ENCODE measurements around the gene TEPSIN. TPM values are rescaled to one million over a fixed set of nuclear protein-coding genes. Genes with fewer than 3 reads are reported as not detected.
A peak's percentile ranks its signal among the peaks of the same experiment; 100 is the strongest.

The TEPSIN gene
- total and polyA plus RNA-seq, 11 donors, result 6.8 to 16.0 (median 10.4) TPM

DNA sequence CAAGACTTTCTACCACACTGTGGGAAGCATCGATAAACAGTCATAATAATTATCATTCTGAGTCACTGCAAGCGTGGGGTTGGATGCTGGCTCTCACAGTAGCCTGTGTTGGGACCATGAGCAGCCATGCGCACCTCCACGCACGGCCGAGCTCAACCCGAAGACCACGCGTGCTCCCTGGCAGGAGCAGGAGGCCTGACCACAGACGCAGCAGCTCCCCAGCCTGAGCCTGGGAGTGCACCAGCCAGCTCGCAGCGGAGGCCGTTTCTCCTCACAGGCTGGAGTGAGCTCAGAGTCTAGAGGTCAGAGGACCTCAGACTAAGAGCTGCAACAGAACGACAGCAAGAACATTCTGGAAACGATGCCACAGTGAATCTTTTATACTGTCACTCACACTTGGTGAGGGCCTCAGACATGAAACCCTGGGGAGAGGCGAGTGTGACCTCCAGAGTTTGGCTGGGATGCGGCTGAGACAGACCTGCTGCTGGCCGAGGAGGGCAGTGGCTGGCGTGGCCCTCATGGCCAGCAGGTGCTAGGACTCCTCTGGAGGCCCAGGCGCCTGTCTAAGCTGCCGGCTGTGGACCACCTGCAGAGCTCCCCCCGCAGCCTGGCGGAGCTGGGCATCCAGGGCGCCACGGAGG, 6.3 kb upstream of the TEPSIN start:
- H3K36me3 ChIP-seq, result peaks cover 0 to 38% (median 7%) of the 10 kb centered on the region in 9 donors
- DNase-seq (peak in 2 of 5 donors; percentile 24 to 42), ATAC-seq (no peak)
- no peaks in the 10 kb centered on the region for H3K27me3 ChIP-seq
- no peaks in the 10 kb centered on the region for H3K9me3 ChIP-seq
- TF ChIP-seq, protein P1, sequence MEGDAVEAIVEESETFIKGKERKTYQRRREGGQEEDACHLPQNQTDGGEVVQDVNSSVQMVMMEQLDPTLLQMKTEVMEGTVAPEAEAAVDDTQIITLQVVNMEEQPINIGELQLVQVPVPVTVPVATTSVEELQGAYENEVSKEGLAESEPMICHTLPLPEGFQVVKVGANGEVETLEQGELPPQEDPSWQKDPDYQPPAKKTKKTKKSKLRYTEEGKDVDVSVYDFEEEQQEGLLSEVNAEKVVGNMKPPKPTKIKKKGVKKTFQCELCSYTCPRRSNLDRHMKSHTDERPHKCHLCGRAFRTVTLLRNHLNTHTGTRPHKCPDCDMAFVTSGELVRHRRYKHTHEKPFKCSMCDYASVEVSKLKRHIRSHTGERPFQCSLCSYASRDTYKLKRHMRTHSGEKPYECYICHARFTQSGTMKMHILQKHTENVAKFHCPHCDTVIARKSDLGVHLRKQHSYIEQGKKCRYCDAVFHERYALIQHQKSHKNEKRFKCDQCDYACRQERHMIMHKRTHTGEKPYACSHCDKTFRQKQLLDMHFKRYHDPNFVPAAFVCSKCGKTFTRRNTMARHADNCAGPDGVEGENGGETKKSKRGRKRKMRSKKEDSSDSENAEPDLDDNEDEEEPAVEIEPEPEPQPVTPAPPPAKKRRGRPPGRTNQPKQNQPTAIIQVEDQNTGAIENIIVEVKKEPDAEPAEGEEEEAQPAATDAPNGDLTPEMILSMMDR (IDR thresholded peaks at IDR 0.05), result no peak
- no peak for TF ChIP-seq POLR2A (IDR thresholded peaks at IDR 0.05)
- intact Hi-C loops (cut with DNase I), result loop anchor here in 1 of 10 donors (10.0 kb wide), 1 partner anchor 210 kb away; the partner anchor contains the start of gene BAIAP2
- no peak overlapping the region for H3K27ac ChIP-seq
- H3K4me3 ChIP-seq, result no peak overlapping the region
- WGBS, 4 donors, result 84 to 92% (median 88%) methylated on average over 20 to 25 of the region's 25 CpGs
- H3K4me1 ChIP-seq, result peaks cover 0 to 14% (median 4%) of the 10 kb centered on the region in 12 donors

GRCh38 chr17:81244358-81245023, 5.6 kb upstream of the TEPSIN start:
- no peaks in the 10 kb centered on the region for H3K9me3 ChIP-seq
- peaks cover 0 to 32% (median under 1%) of the 10 kb centered on the region in 9 donors for H3K36me3 ChIP-seq
- H3K4me3 ChIP-seq, result no peak overlapping the region
- peak in 1 of 4 donors; percentile 4 for ATAC-seq
- peak in 2 of 5 donors; percentile 19 to 49 for DNase-seq
- no peaks in the 10 kb centered on the region for H3K27me3 ChIP-seq
- intact Hi-C loops (cut with DNase I), result loop anchor here in 3 of 10 donors (5.0 to 10.0 kb wide), 3 partner anchors 102 to 252 kb away; partner anchors contain the start of genes CHMP6 (in 2 of the 3) and BAIAP2 (in 1 of the 3)
- TF ChIP-seq, protein P1 (IDR thresholded peaks at IDR 0.05), result no peak
- no peak for TF ChIP-seq POLR2A (IDR thresholded peaks at IDR 0.05)
- peaks cover 0 to 19% (median 8%) of the 10 kb centered on the region in 12 donors for H3K4me1 ChIP-seq
- WGBS, 4 donors, result 75 to 82% (median 80%) methylated on average over 21 to 24 of the region's 24 CpGs
- H3K27ac ChIP-seq, result no peak overlapping the region

DNA sequence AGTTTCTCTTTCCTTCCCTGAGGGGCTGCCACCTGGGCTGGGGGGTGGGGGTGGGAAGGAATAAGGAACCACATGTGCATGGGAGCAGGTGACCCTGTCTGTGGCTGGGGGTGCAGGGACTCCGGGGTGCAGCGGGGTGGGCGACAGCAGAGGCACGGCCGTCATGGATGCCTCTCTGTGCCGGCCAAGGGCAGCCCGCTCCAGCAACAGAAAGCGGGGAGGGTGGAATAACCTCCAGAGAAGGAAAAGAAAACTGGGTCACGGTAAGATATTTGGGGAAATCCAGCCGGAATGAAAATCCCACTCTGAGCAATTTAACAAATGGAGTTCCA, 4.4 kb upstream of the TEPSIN start:
- no peak for DNase-seq
- ATAC-seq, result no peak
- 81 to 88% (median 87%) methylated on average over 10 of the region's 10 CpGs for WGBS, 4 donors
- Histone ChIP-seq H3K36me3 (peaks cover 0 to 25% (median 0%) of the 10 kb centered on the region in 9 donors), H3K4me3 (no peak overlapping the region), H3K27me3 (no peaks in the 10 kb centered on the region), H3K9me3 (no peaks in the 10 kb centered on the region), H3K27ac (no peak overlapping the region), H3K4me1 (peaks cover 0 to 19% (median 9%) of the 10 kb centered on the region in 12 donors)
- intact Hi-C loops (cut with DNase I), result loop anchor here in 3 of 10 donors (5.0 to 10.0 kb wide), 3 partner anchors 101 to 251 kb away; partner anchors contain the start of genes CHMP6 (in 2 of the 3) and BAIAP2 (in 1 of the 3)
- TF ChIP-seq, protein P1 (IDR thresholded peaks at IDR 0.05), result no peak
- no peak for TF ChIP-seq POLR2A (IDR thresholded peaks at IDR 0.05)

Data from heart left ventricle (tissue), 16 donors.